Heart left ventricle (tissue), 16 donors: Measurements from ENCODE around the gene MSH3. TPM values are rescaled to one million over a fixed set of nuclear protein-coding genes. Genes with fewer than 3 reads are reported as not detected.
"Not testable (repeated sequence)": the region's sequence is repeated elsewhere in the genome, so short reads cannot be mapped to it uniquely, and the experiment has no call there.

ENCODE experiments used
- ATAC-seq, 4 donors: fragments of 200-7000 bp; cut with Tn5 transposase; one replicate each; pipeline ENCODE4 v1.9.1; 2020 to 2022; ENCODE audit warnings: moderate library complexity in 4 of 4, mild to moderate bottlenecking in 3 of 4, moderate number of reproducible peaks in 1 of 4
- DNase-seq, 5 donors: peaks; one replicate each; pipeline ENCODE4 v3.0.0-alpha.2; 2020
- H3K27ac ChIP-seq, 12 donors: fragments of 200-600 bp; sonication (generic) in 4 of 12; one replicate each; pipeline versions ENCODE4 v1.5.0 to v1.8.0; 2016 to 2022; ENCODE audit warnings: mild to moderate bottlenecking in 2 of 12
- H3K27me3 ChIP-seq, 9 donors: fragments of 200-600 bp; sonication (generic) in 2 of 9; one replicate each; pipeline versions ENCODE4 v1.5.1 to v1.8.0; 2016 to 2022; ENCODE audit warnings: mild to moderate bottlenecking in 3 of 9
- H3K36me3 ChIP-seq, 9 donors: fragments of 200-600 bp; sonication (generic) in 2 of 9; one replicate each; pipeline versions ENCODE4 v1.5.0 to v1.8.0; 2018 to 2022; ENCODE audit warnings: mild to moderate bottlenecking in 2 of 9
- H3K4me1 ChIP-seq, 12 donors: fragments of 200-600 bp; sonication (generic) in 4 of 12; one replicate each; pipeline versions ENCODE4 v1.5.0 to v1.8.0; 2016 to 2022; ENCODE audit warnings: mild to moderate bottlenecking in 3 of 12
- H3K4me3 ChIP-seq, 12 donors: fragments of 200-600 bp; sonication (generic) in 4 of 12; one replicate each; pipeline versions ENCODE4 v1.5.0 to v1.8.0; 2017 to 2022; ENCODE audit warnings: mild to moderate bottlenecking in 9 of 12, moderate library complexity in 4 of 12
- H3K9me3 ChIP-seq, 12 donors: fragments of 200-600 bp; sonication (generic) in 4 of 12; one replicate each; pipeline versions ENCODE4 v1.5.0 to v1.8.0; 2016 to 2022; ENCODE audit warnings: mild to moderate bottlenecking in 1 of 12
- POLR2A ChIP-seq, 2 donors: fragments of 450-650 bp; IDR thresholded peaks; one replicate each; pipeline ENCODE4 v1.6.1; 2017; ENCODE audit warnings: antibody characterized with exemption in 2 of 2, mild to moderate bottlenecking in 2 of 2, moderate library complexity in 2 of 2
- WGBS, 4 donors: extraction: QIAGEN DNeasy Blood & Tissue Kit in 2 of 4; methylation state at CpG; one replicate each; pipeline versions ENCODE4 v1.1.5 to v1.1.7; 2013 to 2018; 5-methylcytosine and 5-hydroxymethylcytosine counted together
- intact Hi-C, 10 donors: fragments of 100-400 bp; cut with DNase I; formaldehyde crosslinking; loops; one replicate each; pipeline versions ENCODE4 v1.11.1 to v1.14.2; 2022
- polyA plus RNA-seq, 2 donors: library from polyadenylated mRNA; stranded (reverse); fragments of 200-250 nt; gene quantifications; one replicate each; pipeline ENCODE4 v1.2.3, GENCODE V29; 2013
- total RNA-seq, 9 donors: library from RNA; depleted of rRNA in 2 of 9; stranded (reverse); fragments of >200 nt in 2 of 9; fragmentation: NEBNext Ultra II Directional in 3 of 9; extraction: Animal tissue kit (Norgen Biotek cat#: 25700) in 3 of 9; gene quantifications; one replicate each; pipeline versions ENCODE4 v1.1.0 to v1.2.4, GENCODE V29; 2016 to 2023
- TF ChIP-seq, protein P1 (sequence below), 12 donors: fragments of 200-600 bp; sonication (generic) in 4 of 12; IDR thresholded peaks; one replicate each; pipeline versions ENCODE4 v1.5.0 to v1.8.0; 2018 to 2022; ENCODE audit warnings: antibody characterized with exemption in 12 of 12, mild to moderate bottlenecking in 5 of 12
- donor health status: ischemic (EF 13 %, LVEDD 7.1; RV severe dilation, severe dysfunction).
- donor health status: healthy with polysubstance abuse.
- donor health status: DM: no; HTN: yes; CAD: no.
- donor health status: DM: no; HTN: no; CAD: no.
- donor health status: ischemic (EF 25% LVEDD 6.9; RV normal size, moderate dysfunction).
- donor health status: ischemic (EF 25% LVEDD 5.7; RV mildly dilated, moderate dysfunction).
- donor health status: healthy.
- donor health status: DM: yes; HTN: yes; CAD: no.
- donor health status: ischemic (EF 35%, LVEDD 5.7; RV mildly dilated, moderate dysfunction).
- donor health status: nonischemic (EF 11% LVEDD 7.7; RV severe dilation, severe dysfunction).
- donor health status: DM: yes; HTN: yes; CAD: no.
- donor health status: PGD.
- donor health status: ischemic (EF 29% LVEDD 5.4; RV normal size, mild dysfunction).
- donor health status: nonischemic (EF 23%, LVEDD 6.1; RV moderate dilation, normal function).

Gene MSH3
- total and polyA plus RNA-seq, 11 donors: 2.9 to 15.8 (median 8.4) TPM

DNA sequence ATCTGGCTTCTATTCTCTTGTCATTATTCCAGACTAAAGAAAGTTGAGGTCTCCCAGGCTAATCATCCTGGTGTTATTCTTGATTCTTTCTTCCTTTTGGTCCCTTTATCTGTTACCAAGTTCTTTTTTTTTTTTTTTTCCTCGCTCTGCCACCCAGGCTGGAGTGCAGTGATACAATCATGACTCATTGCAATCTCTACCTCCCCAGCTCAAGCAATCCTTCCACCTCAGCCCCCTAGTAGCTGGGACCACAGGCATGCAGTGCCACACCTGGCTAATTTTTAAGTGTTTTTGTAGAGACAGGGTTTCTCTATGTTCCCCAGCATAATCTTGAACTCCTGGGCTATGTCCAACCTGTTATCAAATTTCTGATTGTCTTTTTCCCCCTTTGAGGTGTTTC is 126.9 kb downstream of the MSH3 start:
- Histone ChIP-seq H3K4me3 (no peak overlapping the region), H3K27ac (no peak overlapping the region), H3K36me3 (peaks cover 0 to 61% (median 17%) of the 10 kb centered on the region in 9 donors), H3K27me3 (no peaks in the 10 kb centered on the region), H3K4me1 (no peaks in the 10 kb centered on the region), H3K9me3 (no peaks in the 10 kb centered on the region)
- no peak for ATAC-seq
- no peak for DNase-seq
- TF ChIP-seq, protein P1, sequence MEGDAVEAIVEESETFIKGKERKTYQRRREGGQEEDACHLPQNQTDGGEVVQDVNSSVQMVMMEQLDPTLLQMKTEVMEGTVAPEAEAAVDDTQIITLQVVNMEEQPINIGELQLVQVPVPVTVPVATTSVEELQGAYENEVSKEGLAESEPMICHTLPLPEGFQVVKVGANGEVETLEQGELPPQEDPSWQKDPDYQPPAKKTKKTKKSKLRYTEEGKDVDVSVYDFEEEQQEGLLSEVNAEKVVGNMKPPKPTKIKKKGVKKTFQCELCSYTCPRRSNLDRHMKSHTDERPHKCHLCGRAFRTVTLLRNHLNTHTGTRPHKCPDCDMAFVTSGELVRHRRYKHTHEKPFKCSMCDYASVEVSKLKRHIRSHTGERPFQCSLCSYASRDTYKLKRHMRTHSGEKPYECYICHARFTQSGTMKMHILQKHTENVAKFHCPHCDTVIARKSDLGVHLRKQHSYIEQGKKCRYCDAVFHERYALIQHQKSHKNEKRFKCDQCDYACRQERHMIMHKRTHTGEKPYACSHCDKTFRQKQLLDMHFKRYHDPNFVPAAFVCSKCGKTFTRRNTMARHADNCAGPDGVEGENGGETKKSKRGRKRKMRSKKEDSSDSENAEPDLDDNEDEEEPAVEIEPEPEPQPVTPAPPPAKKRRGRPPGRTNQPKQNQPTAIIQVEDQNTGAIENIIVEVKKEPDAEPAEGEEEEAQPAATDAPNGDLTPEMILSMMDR (IDR thresholded peaks at IDR 0.05): no peak
- TF ChIP-seq POLR2A (IDR thresholded peaks at IDR 0.05): no peak
- intact Hi-C loops: no loop called here
- 80 to 94% (median 89%) methylated on average over 1 of the region's 1 CpG for WGBS, 4 donors

DNA sequence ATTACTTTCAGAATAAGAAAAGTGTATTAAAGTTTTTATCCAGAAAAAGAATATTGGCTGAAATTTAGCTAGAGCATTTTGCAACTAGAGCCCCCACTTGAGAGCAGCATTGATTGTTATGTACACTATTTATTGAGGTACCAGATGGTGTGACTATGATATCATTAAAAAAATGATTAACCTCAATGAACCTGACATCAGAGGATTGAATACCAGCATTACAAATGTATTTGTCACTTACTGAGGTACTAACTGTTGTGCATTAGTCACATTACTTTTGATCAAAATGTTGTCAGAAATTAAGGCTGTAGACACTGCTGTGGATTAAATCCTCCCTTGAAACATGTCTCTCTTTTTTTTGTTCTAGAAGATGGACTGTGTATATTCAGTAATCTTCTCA is 128.2 kb downstream of the MSH3 start:
- no peaks in the 10 kb centered on the region for H3K4me1 ChIP-seq
- TF ChIP-seq, protein P1 (IDR thresholded peaks at IDR 0.05): no peak
- no peak for TF ChIP-seq POLR2A (IDR thresholded peaks at IDR 0.05)
- ATAC-seq (no peak), DNase-seq (no peak)
- no peaks in the 10 kb centered on the region for H3K27me3 ChIP-seq
- H3K9me3 ChIP-seq: no peaks in the 10 kb centered on the region
- intact Hi-C loops: no loop called here
- H3K36me3 ChIP-seq: peaks cover 0 to 54% (median 21%) of the 10 kb centered on the region in 9 donors
- H3K27ac ChIP-seq: no peak overlapping the region
- no peak overlapping the region for H3K4me3 ChIP-seq

DNA sequence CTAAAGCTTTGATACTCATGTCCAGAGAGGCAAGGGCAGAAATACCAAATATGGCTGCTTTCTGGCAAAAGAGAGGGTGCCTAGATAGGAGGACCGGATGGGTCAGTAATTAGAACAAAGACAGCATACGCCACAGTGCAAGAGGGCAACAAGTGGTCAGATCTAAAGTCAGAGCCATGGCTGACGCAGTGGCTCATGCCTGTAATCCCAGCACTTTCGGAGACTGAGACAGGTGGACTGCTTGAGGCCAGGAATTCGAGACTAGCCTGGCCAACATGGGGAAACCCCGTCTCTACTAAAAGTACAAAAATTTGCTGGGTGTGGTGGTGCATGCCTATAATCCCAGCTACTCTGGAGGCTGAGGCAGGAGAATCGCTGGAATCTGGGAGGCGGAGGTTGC is 129.3 kb downstream of the MSH3 start:
- H3K9me3 ChIP-seq, H3K27me3 ChIP-seq, intact Hi-C loops, H3K4me1 ChIP-seq, H3K4me3 ChIP-seq, ATAC-seq, DNase-seq, H3K27ac ChIP-seq: not testable (repeated sequence)
- peaks cover 0 to 53% (median 32%) of the 10 kb centered on the region in 9 donors for H3K36me3 ChIP-seq
- 96 to 97% (median 96%) methylated on average over 8 of the region's 8 CpGs for WGBS, 4 donors

DNA sequence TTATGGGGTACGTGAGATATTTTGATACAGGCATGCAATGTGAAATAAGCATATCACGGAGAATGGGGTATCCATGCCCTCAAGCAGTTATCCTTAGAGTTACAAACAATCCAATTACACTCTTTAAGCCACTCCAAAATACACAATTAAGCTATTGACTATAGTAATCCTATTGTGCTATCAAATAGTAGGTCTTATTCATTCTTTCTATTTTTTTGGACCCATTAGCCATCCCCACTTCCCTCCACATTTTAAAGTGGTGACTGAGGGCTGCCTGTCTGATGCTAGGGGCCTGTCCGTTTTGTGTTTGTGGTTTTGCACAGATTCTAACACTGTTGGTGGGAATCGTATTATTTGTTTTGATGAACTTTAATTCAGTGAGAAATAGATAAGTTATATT is 130.0 kb downstream of the MSH3 start:
- DNase-seq (no peak), ATAC-seq (no peak)
- H3K36me3 ChIP-seq: peaks cover 0 to 51% (median 28%) of the 10 kb centered on the region in 9 donors
- H3K4me3 ChIP-seq: no peak overlapping the region
- no peaks in the 10 kb centered on the region for H3K4me1 ChIP-seq
- no peak overlapping the region for H3K27ac ChIP-seq
- H3K27me3 ChIP-seq: no peaks in the 10 kb centered on the region
- 91 to 97% (median 95%) methylated on average over 4 of the region's 4 CpGs for WGBS, 4 donors
- intact Hi-C loops: no loop called here
- H3K9me3 ChIP-seq: no peaks in the 10 kb centered on the region
- TF ChIP-seq POLR2A (IDR thresholded peaks at IDR 0.05): no peak
- TF ChIP-seq, protein P1 (IDR thresholded peaks at IDR 0.05): no peak

DNA sequence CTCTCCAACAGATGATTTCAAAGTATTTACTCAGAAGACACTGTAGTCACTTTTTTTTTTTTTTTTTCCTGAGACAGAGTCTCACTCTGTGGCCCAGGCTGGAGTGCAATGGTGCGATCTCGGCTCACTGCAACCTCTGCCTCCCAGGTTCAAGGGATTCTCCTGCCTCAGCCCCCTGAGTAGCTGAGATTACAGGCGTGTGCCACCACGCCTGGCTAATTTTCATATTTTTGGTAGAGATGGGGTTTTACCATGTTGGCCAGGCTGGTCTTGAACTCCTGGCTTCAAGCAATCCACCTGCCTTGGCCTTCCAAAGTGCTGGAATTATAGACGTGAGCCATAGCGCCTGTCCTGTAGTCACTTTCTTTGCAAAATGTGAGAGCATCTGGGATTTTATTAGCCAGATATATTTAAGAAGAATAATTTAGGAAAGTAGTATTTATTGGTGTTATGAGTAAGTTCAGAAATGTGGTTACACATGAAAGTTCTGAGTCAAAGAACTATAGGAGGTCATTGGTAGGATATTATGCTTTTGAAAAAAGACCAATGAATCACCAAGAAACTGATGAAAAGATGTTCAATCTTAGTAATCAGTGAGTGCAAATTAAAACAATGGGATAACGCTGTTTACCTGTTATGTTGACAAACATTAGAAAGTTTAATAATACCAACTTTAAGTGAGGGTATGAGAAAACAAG is 135.0 kb downstream of the MSH3 start:
- peaks cover 0 to 66% (median 54%) of the 10 kb centered on the region in 9 donors for H3K36me3 ChIP-seq
- not testable (repeated sequence) for H3K4me3 ChIP-seq, H3K27me3 ChIP-seq, H3K9me3 ChIP-seq, H3K4me1 ChIP-seq, ATAC-seq, DNase-seq, H3K27ac ChIP-seq
- 95 to 97% (median 96%) methylated on average over 7 of the region's 7 CpGs for WGBS, 4 donors
- intact Hi-C loops: loop anchor here in 1 of 10 donors (10.0 kb wide), 1 partner anchor 405 kb away; no protein-coding TSS in a partner anchor
